Peyer's patch (tissue), 4 donors: ENCODE results near the gene AGAP2. TPM values are rescaled to one million over a fixed set of nuclear protein-coding genes. Genes with fewer than 3 reads are reported as not detected.
A peak's percentile ranks its signal among the peaks of the same experiment; 100 is the strongest.

Experiments
- DNase-seq, 3 donors: peaks; one replicate each; pipeline ENCODE4 v3.0.0-alpha.2; 2017 to 2019
- H3K27ac ChIP-seq, 4 donors: fragments of 200-600 bp; sonication (generic); one replicate each; pipeline ENCODE4 v1.5.1; 2016 to 2019
- H3K27me3 ChIP-seq, 2 donors: fragments of 200-600 bp; sonication (generic); one replicate each; pipeline ENCODE4 v1.5.1; 2019
- H3K36me3 ChIP-seq, 3 donors: fragments of 200-600 bp; sonication (generic); one replicate each; pipeline ENCODE4 v1.5.1; 2016 to 2019
- H3K4me1 ChIP-seq, 4 donors: fragments of 200-600 bp; sonication (generic); one replicate each; pipeline ENCODE4 v1.5.1; 2016 to 2019
- H3K4me3 ChIP-seq, 4 donors: fragments of 200-600 bp; sonication (generic); 1 replicate in 3 of 4; 2 replicates in 1 of 4; pipeline ENCODE4 v1.5.1; 2016 to 2019; ENCODE audit warnings: mild to moderate bottlenecking in 1 of 4
- H3K9me3 ChIP-seq, 4 donors: fragments of 200-600 bp; sonication (generic); one replicate each; pipeline ENCODE4 v1.5.1; 2016 to 2019; ENCODE audit warnings: mild to moderate bottlenecking in 1 of 4
- POLR2A ChIP-seq, 2 donors: fragments of 450-650 bp; IDR thresholded peaks; one replicate each; pipeline ENCODE4 v1.5.1; 2017; ENCODE audit warnings: antibody characterized with exemption in 2 of 2, mild to moderate bottlenecking in 2 of 2, moderate library complexity in 2 of 2
- total RNA-seq, 4 donors: library from RNA; depleted of rRNA; stranded (reverse); fragments of >200 nt; gene quantifications; one replicate each; pipeline ENCODE4 v1.1.0, GENCODE V29; 2016
- TF ChIP-seq, protein P1 (sequence below), 6 experiments: fragments of 450-650 bp in 4 of 6; fragments of 200-600 bp in 2 of 6; sonication (generic) in 1 of 6; IDR thresholded peaks; one replicate each; pipeline ENCODE4 v1.5.1; 2017 to 2019; ENCODE audit warnings: antibody characterized with exemption in 6 of 6, mild to moderate bottlenecking in 3 of 6, moderate library complexity in 1 of 6

AGAP2 gene
- total RNA-seq, 4 donors from 2014 or later: 2.5 to 9.1 (median 3.1) TPM

DNA sequence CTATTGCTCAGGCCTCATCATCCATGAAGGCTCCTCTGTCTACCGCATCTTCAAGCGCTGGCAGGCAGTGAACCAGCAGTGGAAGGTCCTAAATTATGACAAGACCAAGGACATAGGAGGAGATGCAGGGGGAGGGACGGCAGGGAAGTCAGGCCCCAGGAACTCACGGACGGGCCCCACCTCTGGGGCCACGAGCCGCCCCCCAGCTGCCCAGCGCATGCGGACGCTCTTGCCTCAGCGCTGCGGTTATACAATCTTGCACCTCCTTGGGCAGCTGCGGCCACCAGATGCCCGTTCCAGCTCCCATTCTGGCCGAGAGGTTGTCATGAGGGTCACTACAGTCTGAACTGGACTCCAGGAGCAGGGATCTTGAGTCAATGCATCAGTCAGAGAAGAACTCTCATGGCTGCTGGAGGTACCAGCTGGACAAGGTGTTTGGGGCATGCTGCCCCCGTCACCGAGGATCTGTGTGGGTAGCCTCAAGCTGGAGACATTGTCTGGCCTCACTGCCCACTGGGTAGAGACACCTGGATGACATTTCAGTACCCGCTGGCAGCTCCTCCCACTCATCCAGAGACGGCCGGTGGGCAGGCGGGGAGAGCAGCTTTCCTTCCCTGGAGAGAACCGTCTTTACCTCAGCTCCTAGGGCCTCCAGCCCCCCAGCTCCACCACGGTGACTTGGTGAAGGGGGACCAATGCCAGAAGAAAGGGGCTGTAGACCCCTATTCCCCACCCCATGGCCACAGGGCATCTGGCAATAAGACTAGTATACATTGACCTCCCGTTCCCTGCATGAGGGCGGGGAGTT is 20.2 kb upstream of the AGAP2 start:
- H3K36me3 ChIP-seq: peaks cover 0 to 15% (median 0%) of the 10 kb centered on the region in 3 donors
- TF ChIP-seq, protein P1, sequence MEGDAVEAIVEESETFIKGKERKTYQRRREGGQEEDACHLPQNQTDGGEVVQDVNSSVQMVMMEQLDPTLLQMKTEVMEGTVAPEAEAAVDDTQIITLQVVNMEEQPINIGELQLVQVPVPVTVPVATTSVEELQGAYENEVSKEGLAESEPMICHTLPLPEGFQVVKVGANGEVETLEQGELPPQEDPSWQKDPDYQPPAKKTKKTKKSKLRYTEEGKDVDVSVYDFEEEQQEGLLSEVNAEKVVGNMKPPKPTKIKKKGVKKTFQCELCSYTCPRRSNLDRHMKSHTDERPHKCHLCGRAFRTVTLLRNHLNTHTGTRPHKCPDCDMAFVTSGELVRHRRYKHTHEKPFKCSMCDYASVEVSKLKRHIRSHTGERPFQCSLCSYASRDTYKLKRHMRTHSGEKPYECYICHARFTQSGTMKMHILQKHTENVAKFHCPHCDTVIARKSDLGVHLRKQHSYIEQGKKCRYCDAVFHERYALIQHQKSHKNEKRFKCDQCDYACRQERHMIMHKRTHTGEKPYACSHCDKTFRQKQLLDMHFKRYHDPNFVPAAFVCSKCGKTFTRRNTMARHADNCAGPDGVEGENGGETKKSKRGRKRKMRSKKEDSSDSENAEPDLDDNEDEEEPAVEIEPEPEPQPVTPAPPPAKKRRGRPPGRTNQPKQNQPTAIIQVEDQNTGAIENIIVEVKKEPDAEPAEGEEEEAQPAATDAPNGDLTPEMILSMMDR (IDR thresholded peaks at IDR 0.05): no peak
- TF ChIP-seq POLR2A (IDR thresholded peaks at IDR 0.05): no peak
- no peak overlapping the region for H3K4me3 ChIP-seq
- H3K9me3 ChIP-seq: no peaks in the 10 kb centered on the region
- no peak for DNase-seq
- no peaks in the 10 kb centered on the region for H3K27me3 ChIP-seq
- H3K27ac ChIP-seq: no peak overlapping the region
- H3K4me1 ChIP-seq: peaks cover 0 to 21% (median 4%) of the 10 kb centered on the region in 4 donors

DNA sequence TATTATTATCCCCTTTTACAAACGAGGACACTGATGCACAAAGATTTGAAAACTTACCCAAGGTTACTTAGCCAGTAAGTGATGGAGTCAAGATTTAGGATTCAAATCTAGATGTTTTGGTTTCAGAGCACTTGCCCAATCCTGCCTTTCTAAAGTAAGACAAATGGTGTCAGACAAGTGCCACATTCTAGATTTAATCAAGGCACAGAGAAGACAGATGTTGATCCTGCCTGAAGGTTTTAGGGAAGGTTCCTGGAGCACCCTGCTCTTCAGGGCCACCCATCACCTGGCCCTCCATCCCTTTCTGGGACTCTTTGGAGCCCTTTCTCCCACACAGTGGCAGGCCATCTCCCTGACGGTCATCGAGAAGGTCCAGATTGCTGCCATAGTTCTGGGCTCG is 19.2 kb upstream of the AGAP2 start:
- TF ChIP-seq, protein P1 (IDR thresholded peaks at IDR 0.05): no peak
- TF ChIP-seq POLR2A (IDR thresholded peaks at IDR 0.05): no peak

DNA sequence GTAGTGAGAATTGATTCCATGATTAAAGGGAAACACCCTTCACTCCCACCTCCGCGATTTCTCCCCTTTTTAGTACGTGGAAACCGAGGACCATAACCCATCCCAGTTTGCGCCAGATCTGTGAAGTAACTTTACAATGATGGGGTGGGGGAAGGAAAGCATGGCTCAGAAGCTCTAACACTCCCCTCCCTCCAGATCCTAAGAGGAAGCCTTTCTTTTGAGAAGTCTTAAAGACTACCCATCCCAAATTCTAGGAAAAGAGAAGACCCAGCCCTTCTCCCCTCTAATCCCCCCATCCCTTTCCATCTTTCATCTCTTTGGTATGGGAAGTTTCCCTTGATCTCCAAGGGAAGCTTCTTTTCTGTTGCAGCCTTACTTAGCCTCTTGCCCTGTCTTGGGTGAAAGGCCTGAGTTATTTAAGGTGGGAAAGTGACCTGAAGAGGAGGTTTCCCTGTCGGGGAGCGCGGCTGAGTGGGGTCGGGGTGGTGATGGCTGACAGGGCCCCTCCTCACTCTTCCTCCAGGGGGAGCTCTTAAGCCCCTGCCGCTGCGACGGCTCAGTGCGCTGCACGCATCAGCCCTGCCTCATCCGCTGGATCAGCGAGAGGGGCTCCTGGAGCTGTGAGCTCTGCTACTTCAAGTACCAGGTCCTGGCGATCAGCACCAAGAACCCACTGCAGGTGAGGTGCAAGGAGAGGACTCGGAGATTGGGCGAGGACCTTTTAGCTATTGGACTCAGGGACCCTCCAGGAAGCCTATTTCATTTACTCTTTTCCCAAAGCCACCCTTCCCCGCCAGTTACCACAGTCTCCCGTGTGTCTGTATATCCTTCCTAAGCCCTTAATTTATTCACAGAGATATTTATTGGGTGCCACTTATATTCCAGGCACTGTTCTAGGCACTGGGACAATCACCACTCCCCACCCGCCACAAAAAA is 18.1 kb upstream of the AGAP2 start:
- TF ChIP-seq, protein P1 (IDR thresholded peaks at IDR 0.05): peak; percentile 18 to 81 (median 58)
- no peak for TF ChIP-seq POLR2A (IDR thresholded peaks at IDR 0.05)
- Histone ChIP-seq H3K4me3 (peak overlapping the region; percentile 73 to 89 (median 80)), H3K9me3 (no peaks in the 10 kb centered on the region), H3K4me1 (peaks cover 0 to 24% (median 4%) of the 10 kb centered on the region in 4 donors), H3K27ac (peak overlapping the region in 3 of 4 donors; percentile 65 to 90 (median 88)), H3K36me3 (peaks cover 0 to 15% (median 0%) of the 10 kb centered on the region in 3 donors), H3K27me3 (no peaks in the 10 kb centered on the region)
- DNase-seq: peak; percentile 53 to 75 (median 69)

More for the DNA sequence above, 19.2 kb upstream of the AGAP2 start:
- Histone ChIP-seq H3K36me3 (peaks cover 0 to 15% (median 0%) of the 10 kb centered on the region in 3 donors), H3K4me1 (peaks cover 0 to 23% (median 4%) of the 10 kb centered on the region in 4 donors), H3K27ac (no peak overlapping the region), H3K9me3 (no peaks in the 10 kb centered on the region), H3K27me3 (no peaks in the 10 kb centered on the region), H3K4me3 (no peak overlapping the region)
- no peak for DNase-seq

DNA sequence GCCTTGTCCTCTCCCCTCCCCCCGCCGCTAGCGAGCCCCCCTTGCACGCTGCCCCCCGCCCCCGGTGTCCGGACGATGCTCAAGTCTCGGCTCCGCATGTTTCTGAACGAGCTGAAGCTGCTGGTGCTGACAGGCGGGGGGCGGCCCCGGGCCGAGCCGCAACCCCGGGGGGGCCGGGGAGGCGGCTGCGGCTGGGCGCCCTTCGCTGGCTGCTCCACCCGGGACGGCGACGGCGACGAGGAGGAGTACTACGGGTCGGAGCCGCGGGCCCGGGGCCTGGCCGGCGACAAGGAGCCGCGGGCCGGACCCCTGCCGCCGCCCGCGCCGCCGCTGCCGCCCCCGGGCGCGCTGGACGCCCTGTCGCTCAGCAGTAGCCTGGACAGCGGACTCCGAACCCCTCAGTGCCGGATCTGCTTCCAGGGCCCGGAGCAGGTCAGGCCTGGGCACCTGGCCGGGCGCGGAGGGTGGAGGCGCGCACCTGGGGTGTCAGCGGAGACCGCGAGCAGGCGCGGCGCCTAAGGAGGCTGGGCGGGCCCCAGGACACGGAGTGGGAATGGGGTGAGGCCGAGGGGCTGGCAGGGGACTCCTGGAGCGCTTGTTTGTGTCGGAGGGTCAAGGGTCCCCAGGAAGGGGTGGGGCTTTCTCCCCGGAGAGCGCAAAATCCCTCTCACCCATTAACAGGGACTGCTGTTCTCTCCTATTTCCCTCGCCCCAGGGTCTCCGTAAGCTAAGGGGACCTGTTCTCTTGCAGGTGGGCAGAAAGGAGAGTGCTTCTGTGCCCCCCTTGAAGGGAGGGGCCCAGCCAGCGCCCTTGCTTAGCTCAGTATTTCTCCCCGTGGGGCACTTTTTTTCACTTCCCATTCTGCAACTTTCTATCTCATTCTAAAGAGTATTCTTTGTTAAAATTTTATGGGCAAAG is 17.2 kb upstream of the AGAP2 start:
- Histone ChIP-seq H3K4me3 (peak overlapping the region; percentile 73 to 89 (median 80)), H3K4me1 (peaks cover 0 to 34% (median 4%) of the 10 kb centered on the region in 4 donors), H3K27me3 (no peaks in the 10 kb centered on the region), H3K9me3 (no peaks in the 10 kb centered on the region), H3K27ac (peak overlapping the region; percentile 65 to 90 (median 84)), H3K36me3 (peaks cover 0 to 15% (median 0%) of the 10 kb centered on the region in 3 donors)
- TF ChIP-seq, protein P1 (IDR thresholded peaks at IDR 0.05): no peak
- peak; percentile 26 to 35 for TF ChIP-seq POLR2A (IDR thresholded peaks at IDR 0.05)
- DNase-seq: peak; percentile 49 to 80 (median 76)

DNA sequence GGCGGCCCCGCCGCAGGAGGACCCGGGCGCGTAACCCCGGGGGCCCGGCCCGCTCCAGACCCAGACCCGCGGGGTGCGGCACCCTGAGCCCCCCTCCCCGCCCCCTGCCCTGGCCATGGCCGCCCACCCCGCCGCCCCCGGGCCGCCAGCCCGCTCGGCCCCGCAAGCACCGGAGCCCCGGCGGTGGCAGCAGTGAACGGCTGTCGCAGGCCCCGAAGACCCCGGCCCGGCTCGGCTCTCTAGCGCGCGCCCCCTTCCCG is 16.6 kb upstream of the AGAP2 start:
- peak overlapping the region; percentile 65 to 90 (median 84) for H3K27ac ChIP-seq
- no peaks in the 10 kb centered on the region for H3K9me3 ChIP-seq
- no peak for TF ChIP-seq POLR2A (IDR thresholded peaks at IDR 0.05)
- TF ChIP-seq, protein P1 (IDR thresholded peaks at IDR 0.05): no peak
- no peaks in the 10 kb centered on the region for H3K27me3 ChIP-seq
- peak overlapping the region; percentile 73 to 89 (median 80) for H3K4me3 ChIP-seq
- peaks cover 0 to 15% (median 0%) of the 10 kb centered on the region in 3 donors for H3K36me3 ChIP-seq
- DNase-seq: no peak
- peaks cover 0 to 37% (median 4%) of the 10 kb centered on the region in 4 donors for H3K4me1 ChIP-seq
